ENCODE data around the gene OR52N2. TPM values are rescaled to one million over a fixed set of nuclear protein-coding genes. Genes with fewer than 3 reads are reported as not detected.
A peak's percentile ranks its signal among the peaks of the same experiment; 100 is the strongest.

The OR52N2 gene
- total RNA-seq, 4 donors from 2014 or later = not detected

DNA sequence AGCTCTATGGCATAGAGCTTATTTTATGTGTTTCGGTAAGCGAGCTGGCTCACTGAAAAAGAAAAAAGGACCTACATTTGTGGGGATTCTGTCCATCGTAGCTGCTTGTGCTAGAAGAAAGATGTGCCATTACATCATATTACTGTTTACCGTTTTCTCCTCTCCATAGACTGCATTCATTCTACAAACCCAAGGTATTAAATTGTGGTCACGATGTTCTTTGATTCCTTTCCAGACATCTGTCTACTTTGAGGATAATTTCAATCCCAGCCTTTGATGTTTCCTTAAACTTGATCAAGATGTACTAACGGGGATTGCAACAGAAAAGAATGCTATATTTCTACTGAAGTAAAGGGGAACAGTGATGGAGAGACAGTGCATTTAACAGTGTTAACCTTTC lies 12.2 kb upstream of the OR52N2 start:
- no peak for DNase-seq
- Histone ChIP-seq H3K4me1 (no peaks in the 10 kb centered on the region), H3K9me3 (no peaks in the 10 kb centered on the region), H3K27me3 (no peaks in the 10 kb centered on the region), H3K27ac (no peak overlapping the region), H3K36me3 (no peaks in the 10 kb centered on the region), H3K4me3 (no peak overlapping the region)
- TF ChIP-seq EP300 (IDR thresholded peaks at IDR 0.05; ENCODE audit: low read depth) = no peak
- no peak for TF ChIP-seq POLR2AphosphoS5 (IDR thresholded peaks at IDR 0.05)
- TF ChIP-seq POLR2A (IDR thresholded peaks at IDR 0.05) = no peak
- TF ChIP-seq, protein P1, sequence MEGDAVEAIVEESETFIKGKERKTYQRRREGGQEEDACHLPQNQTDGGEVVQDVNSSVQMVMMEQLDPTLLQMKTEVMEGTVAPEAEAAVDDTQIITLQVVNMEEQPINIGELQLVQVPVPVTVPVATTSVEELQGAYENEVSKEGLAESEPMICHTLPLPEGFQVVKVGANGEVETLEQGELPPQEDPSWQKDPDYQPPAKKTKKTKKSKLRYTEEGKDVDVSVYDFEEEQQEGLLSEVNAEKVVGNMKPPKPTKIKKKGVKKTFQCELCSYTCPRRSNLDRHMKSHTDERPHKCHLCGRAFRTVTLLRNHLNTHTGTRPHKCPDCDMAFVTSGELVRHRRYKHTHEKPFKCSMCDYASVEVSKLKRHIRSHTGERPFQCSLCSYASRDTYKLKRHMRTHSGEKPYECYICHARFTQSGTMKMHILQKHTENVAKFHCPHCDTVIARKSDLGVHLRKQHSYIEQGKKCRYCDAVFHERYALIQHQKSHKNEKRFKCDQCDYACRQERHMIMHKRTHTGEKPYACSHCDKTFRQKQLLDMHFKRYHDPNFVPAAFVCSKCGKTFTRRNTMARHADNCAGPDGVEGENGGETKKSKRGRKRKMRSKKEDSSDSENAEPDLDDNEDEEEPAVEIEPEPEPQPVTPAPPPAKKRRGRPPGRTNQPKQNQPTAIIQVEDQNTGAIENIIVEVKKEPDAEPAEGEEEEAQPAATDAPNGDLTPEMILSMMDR (IDR thresholded peaks at IDR 0.05) = no peak
- in situ Hi-C loops (cut with MboI; ENCODE audit: low pct_ligation_motif_present in 1 of 4, low pct_unique_long_range_greater_than_20kb in 1 of 4, low sequenced_read_pairs in 3 of 4) = no loop called here
- intact Hi-C loops (cut with DNase I; ENCODE audit: low total_unique reads) = no loop called here
- WGBS, 2 donors (ENCODE audit: low coverage in 1 of 2) = 79 to 88% methylated on average over 6 of the region's 6 CpGs

DNA sequence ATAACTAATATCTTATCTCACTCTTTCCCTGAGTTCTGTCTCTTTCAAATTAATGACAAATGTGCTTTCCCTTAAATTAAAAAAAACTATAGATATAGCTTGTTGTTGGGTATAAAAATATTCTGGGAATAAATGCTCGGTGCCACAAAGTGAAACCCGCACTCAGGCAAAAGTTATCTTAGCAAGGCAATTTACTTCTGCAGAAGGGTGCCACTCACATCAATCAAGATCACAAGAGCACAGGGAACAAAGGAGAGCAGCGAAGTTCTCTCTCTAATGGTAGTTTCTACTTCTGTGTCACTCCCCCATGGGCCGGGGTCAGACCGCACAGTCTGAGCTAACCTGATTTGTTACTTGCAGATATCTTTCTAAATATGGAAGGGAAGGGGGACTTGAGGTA lies 4.7 kb upstream of the OR52N2 start:
- H3K36me3 ChIP-seq = no peaks in the 10 kb centered on the region
- in situ Hi-C loops (cut with MboI; ENCODE audit: low pct_ligation_motif_present in 1 of 4, low pct_unique_long_range_greater_than_20kb in 1 of 4, low sequenced_read_pairs in 3 of 4) = loop anchor here in 3 of 4 donors (10.0 to 25.0 kb wide), 3 partner anchors 192 to 342 kb away; no protein-coding TSS in a partner anchor

DNA sequence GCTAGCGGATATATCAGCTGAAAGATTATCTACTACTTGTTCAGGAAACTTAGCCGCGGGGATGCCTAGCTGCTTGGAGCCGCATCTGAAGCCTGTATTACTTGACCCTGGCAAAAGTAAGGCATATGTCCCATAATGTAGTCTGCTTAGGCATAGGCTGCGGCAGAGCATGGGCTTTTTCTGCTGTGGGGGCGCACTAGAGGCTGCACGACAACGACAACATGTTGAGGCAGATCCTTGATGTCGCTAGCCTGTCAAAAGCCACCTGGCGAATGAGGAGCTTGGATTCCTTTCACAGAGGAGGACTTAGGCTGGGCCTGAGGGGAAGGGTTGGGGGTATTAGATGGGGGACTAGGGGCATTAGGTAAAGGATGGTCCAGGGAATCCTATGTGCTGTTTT lies 1.1 kb upstream of the OR52N2 start:
- TF ChIP-seq POLR2AphosphoS5 (IDR thresholded peaks at IDR 0.05) = no peak
- no peak for TF ChIP-seq EP300 (IDR thresholded peaks at IDR 0.05; ENCODE audit: low read depth)
- TF ChIP-seq, protein P1 (IDR thresholded peaks at IDR 0.05) = no peak
- TF ChIP-seq POLR2A (IDR thresholded peaks at IDR 0.05) = no peak
- in situ Hi-C loops (cut with MboI; ENCODE audit: low pct_ligation_motif_present in 1 of 4, low pct_unique_long_range_greater_than_20kb in 1 of 4, low sequenced_read_pairs in 3 of 4) = loop anchor here in 3 of 4 donors (10.0 to 25.0 kb wide), 3 partner anchors 195 to 345 kb away; no protein-coding TSS in a partner anchor
- intact Hi-C loops (cut with DNase I; ENCODE audit: low total_unique reads) = loop anchor here (5.0 kb wide), 1 partner anchor 320 kb away; the partner anchor contains the start of gene OR52D1
- Histone ChIP-seq H3K9me3 (no peaks in the 10 kb centered on the region), H3K27ac (no peak overlapping the region), H3K4me3 (no peak overlapping the region), H3K4me1 (peaks cover 0 to 11% (median 0%) of the 10 kb centered on the region in 4 donors), H3K27me3 (no peaks in the 10 kb centered on the region), H3K36me3 (no peaks in the 10 kb centered on the region)
- DNase-seq = no peak
- 78 to 100% methylated on average over 4 to 10 of the region's 10 CpGs for WGBS, 2 donors (ENCODE audit: low coverage in 1 of 2)

More for the DNA sequence above, 4.7 kb upstream of the OR52N2 start:
- no peak for DNase-seq
- H3K4me1 ChIP-seq = peaks cover 0 to 8% (median 0%) of the 10 kb centered on the region in 4 donors
- no peaks in the 10 kb centered on the region for H3K27me3 ChIP-seq
- WGBS, 2 donors (ENCODE audit: low coverage in 1 of 2) = 78 to 88% methylated on average over 3 to 5 of the region's 5 CpGs
- no peak for TF ChIP-seq POLR2AphosphoS5 (IDR thresholded peaks at IDR 0.05)
- TF ChIP-seq POLR2A (IDR thresholded peaks at IDR 0.05) = no peak
- TF ChIP-seq EP300 (IDR thresholded peaks at IDR 0.05; ENCODE audit: low read depth) = no peak
- TF ChIP-seq, protein P1 (IDR thresholded peaks at IDR 0.05) = no peak
- H3K27ac ChIP-seq = no peak overlapping the region
- intact Hi-C loops (cut with DNase I; ENCODE audit: low total_unique reads) = no loop called here
- no peak overlapping the region for H3K4me3 ChIP-seq
- no peaks in the 10 kb centered on the region for H3K9me3 ChIP-seq

DNA sequence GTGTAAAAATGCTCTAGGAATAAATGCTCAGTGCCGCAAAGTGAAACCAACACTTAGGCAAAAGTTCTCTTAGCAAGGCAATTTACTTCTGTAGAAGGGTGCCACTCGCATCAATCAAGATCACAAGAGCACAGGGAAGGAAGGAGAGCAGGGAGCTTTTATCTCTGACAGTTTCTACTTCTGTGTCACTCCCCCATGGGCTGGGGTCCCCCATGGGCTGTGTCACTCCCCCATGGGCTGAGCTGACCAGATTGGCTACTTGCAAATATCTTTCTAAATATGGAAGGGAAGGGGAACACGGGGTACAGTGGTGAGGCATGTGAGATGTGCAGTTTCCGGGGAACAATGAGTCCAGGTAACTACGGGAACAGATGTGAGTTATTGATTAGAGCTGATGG lies 397 bp downstream of the OR52N2 start:
- intact Hi-C loops (cut with DNase I; ENCODE audit: low total_unique reads) (loop anchor here (5.0 kb wide), 1 partner anchor 322 kb away; the partner anchor contains the start of gene OR52D1), in situ Hi-C loops (cut with MboI; ENCODE audit: low pct_ligation_motif_present in 1 of 4, low pct_unique_long_range_greater_than_20kb in 1 of 4, low sequenced_read_pairs in 3 of 4) (loop anchor here in 3 of 4 donors (10.0 to 25.0 kb wide), 3 partner anchors 197 to 347 kb away; no protein-coding TSS in a partner anchor)
- H3K27ac ChIP-seq = no peak overlapping the region
- H3K4me1 ChIP-seq = peaks cover 0 to 11% (median 0%) of the 10 kb centered on the region in 4 donors
- peak overlapping the region; percentile 15 to 49 (median 30) for H3K4me3 ChIP-seq
- WGBS, 2 donors (ENCODE audit: low coverage in 1 of 2) = 28 to 56% methylated on average over 1 to 5 of the region's 5 CpGs
- H3K36me3 ChIP-seq = no peaks in the 10 kb centered on the region
- no peaks in the 10 kb centered on the region for H3K9me3 ChIP-seq
- no peaks in the 10 kb centered on the region for H3K27me3 ChIP-seq
- TF ChIP-seq, protein P1 (IDR thresholded peaks at IDR 0.05) = no peak
- no peak for TF ChIP-seq POLR2A (IDR thresholded peaks at IDR 0.05)
- no peak for TF ChIP-seq EP300 (IDR thresholded peaks at IDR 0.05; ENCODE audit: low read depth)
- TF ChIP-seq POLR2AphosphoS5 (IDR thresholded peaks at IDR 0.05) = no peak
- DNase-seq = no peak

All from transverse colon (tissue), 4 donors.